Measurements from ENCODE around the gene IGF1R.

GRCh38 chr15:98643115-98643514 lies 5.2 kb upstream of the IGF1R start:
- TF ChIP-seq CTCF (conservative IDR thresholded peaks at IDR 0.05) (no peak), EZH2 (IDR thresholded peaks at IDR 0.05; ENCODE audit: low read depth) (no peak)
